WERI-Rb-1 (cell line): ENCODE measurements around the gene DOCK10.

Source experiments
- DNase-seq: peaks from one replicate; pipeline ENCODE4 v3.0.0-alpha.2; 2020
- H3K27ac ChIP-seq: fragments of 250-450 bp; sonication (Bioruptor Pico); 2 replicates; pipeline ENCODE4 v1.5.1; 2020; ENCODE audit warnings: mild to moderate bottlenecking, moderate library complexity
- H3K27me3 ChIP-seq: fragments of 250-450 bp; sonication (Bioruptor Pico); 2 replicates; pipeline ENCODE4 v1.5.1; 2021; ENCODE audit warnings: mild to moderate bottlenecking, low read depth, moderate library complexity; ENCODE audit not compliant: insufficient read depth, severe bottlenecking
- H3K36me3 ChIP-seq: fragments of 250-450 bp; sonication (Bioruptor Pico); 2 replicates; pipeline ENCODE4 v1.5.1; 2020; ENCODE audit warnings: mild to moderate bottlenecking, moderate library complexity
- H3K4me3 ChIP-seq: 2 replicates; pipeline ENCODE4 v1.5.1; 2011; ENCODE audit warnings: low read depth, mild to moderate bottlenecking, control low read depth, low read length
- H3K9me3 ChIP-seq: fragments of 250-450 bp; sonication (Bioruptor Pico); 2 replicates; pipeline ENCODE4 v1.5.1; 2021; ENCODE audit warnings: mild to moderate bottlenecking, moderate library complexity; ENCODE audit not compliant: severe bottlenecking
- TF ChIP-seq, protein P1 (sequence below): IDR thresholded peaks from 2 replicates; pipeline ENCODE4 v1.5.1; 2011; ENCODE audit warnings: low read depth, mild to moderate bottlenecking, control low read depth, inconsistent platforms, low read length

The DOCK10 gene

DNA sequence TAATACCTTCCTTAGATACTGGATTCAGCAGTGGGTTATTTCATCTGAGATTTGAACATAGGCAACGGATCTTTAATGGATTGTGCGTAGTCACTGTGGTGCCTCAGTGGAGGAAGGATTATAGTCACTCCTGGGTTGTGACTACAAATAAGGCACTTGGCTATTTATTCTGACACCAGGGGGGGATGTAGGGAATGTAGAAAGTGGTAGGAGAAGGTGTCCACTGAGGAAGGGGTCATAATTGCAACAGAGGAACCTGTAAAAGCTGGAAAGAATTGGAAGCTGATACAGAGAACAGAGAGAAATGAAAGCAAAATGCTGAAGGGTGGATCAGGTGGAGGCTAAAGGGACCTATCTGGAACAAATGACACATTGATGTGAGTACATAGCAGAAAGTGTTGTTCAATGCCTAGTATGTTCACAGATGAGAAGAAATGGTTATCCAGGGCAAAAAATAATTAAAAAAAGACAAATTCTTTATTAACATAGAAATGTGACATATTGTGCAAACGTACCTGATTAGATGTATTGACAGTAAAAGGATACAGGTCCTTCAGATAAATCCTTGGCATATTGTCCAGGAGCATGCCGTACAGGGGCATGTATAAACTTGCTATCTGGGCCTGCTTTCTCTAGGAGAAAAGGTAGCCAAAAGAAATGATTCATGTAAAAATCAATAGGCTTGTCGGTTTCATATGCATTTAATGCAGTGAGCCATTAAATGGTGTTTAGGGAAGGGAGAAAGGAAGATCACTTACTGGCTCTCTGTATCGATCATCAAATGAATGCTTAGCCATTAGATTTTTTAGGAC lies 234.9 kb downstream of the DOCK10 start:
- H3K36me3 ChIP-seq, result peaks cover 2% of the 10 kb centered on the region; the same call in 1 of the 2 replicates
- H3K27ac ChIP-seq, result no peak overlapping the region
- TF ChIP-seq, protein P1, sequence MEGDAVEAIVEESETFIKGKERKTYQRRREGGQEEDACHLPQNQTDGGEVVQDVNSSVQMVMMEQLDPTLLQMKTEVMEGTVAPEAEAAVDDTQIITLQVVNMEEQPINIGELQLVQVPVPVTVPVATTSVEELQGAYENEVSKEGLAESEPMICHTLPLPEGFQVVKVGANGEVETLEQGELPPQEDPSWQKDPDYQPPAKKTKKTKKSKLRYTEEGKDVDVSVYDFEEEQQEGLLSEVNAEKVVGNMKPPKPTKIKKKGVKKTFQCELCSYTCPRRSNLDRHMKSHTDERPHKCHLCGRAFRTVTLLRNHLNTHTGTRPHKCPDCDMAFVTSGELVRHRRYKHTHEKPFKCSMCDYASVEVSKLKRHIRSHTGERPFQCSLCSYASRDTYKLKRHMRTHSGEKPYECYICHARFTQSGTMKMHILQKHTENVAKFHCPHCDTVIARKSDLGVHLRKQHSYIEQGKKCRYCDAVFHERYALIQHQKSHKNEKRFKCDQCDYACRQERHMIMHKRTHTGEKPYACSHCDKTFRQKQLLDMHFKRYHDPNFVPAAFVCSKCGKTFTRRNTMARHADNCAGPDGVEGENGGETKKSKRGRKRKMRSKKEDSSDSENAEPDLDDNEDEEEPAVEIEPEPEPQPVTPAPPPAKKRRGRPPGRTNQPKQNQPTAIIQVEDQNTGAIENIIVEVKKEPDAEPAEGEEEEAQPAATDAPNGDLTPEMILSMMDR, result no peak
- no peaks in the 10 kb centered on the region for H3K27me3 ChIP-seq
- no peaks in the 10 kb centered on the region for H3K9me3 ChIP-seq
- no peak overlapping the region for H3K4me3 ChIP-seq
- DNase-seq, result no peak

DNA sequence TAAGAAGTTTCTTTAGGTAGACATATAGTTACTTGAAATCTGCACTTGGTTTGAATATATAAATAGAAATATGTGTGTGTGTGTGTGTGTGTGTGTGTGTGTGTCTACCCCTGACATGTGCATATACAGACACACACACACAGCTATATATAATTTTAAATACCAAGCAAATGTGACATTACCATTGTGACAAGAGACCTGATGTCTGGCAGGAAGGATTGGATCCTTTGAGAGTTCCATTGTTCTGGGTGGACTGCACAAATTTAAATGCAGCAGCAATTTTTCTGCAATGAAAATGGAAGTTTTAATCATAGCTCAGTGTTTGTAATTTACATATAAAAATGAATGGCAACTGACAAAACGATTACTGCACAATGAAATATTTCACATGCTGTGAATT lies 238.3 kb downstream of the DOCK10 start:
- TF ChIP-seq, protein P1, result no peak
- no peak overlapping the region for H3K27ac ChIP-seq
- no peak for DNase-seq
- no peaks in the 10 kb centered on the region for H3K9me3 ChIP-seq
- no peak overlapping the region for H3K4me3 ChIP-seq
- peaks cover 2% of the 10 kb centered on the region; the same call in 1 of the 2 replicates for H3K36me3 ChIP-seq
- H3K27me3 ChIP-seq, result no peaks in the 10 kb centered on the region

DNA sequence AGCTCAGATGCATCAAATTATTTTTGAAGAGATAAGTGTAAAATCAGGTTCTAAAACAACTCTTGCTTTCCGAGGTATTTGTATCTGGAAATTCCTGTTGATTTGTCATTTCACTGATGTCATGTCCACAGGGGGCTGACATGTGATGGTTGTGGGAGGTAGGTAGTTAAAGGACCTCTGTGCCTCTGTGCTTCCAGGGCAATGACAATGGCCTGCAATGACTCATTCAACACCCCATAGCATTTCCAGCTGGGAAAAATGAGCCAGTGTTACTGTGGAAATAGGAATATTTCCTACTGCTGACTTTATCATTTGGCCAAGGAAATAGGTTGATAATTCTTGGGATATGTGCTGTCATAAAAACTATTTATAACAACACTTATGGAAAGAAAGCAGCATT lies 239.9 kb downstream of the DOCK10 start:
- Histone ChIP-seq H3K36me3 (peaks cover 2% of the 10 kb centered on the region; the same call in 1 of the 2 replicates), H3K27ac (no peak overlapping the region), H3K4me3 (no peak overlapping the region), H3K9me3 (no peaks in the 10 kb centered on the region), H3K27me3 (no peaks in the 10 kb centered on the region)
- no peak for DNase-seq
- TF ChIP-seq, protein P1, result no peak

DNA sequence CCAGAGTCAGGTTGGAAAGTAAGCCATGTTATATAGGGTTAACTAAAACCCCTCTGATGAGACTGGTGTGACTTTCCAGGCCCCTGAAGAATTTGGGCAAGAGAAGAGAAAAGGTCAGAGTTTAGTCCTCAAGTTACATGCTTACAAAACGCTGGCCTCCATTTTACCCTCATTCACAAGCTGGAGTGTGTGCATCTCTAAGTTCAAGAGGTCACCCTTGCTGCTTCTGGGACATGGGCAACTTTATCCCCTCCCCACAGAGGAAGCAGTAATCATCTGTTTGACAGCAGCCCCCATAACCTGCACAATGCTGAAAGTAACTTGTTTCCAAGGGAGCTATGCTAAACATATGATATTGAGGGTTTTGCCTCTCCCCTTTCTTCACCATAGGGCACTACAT lies 240.9 kb downstream of the DOCK10 start:
- Histone ChIP-seq H3K27me3 (no peaks in the 10 kb centered on the region), H3K36me3 (peaks cover 2% of the 10 kb centered on the region; the same call in 1 of the 2 replicates), H3K9me3 (no peaks in the 10 kb centered on the region), H3K4me3 (no peak overlapping the region), H3K27ac (no peak overlapping the region)
- TF ChIP-seq, protein P1, result no peak
- no peak for DNase-seq

DNA sequence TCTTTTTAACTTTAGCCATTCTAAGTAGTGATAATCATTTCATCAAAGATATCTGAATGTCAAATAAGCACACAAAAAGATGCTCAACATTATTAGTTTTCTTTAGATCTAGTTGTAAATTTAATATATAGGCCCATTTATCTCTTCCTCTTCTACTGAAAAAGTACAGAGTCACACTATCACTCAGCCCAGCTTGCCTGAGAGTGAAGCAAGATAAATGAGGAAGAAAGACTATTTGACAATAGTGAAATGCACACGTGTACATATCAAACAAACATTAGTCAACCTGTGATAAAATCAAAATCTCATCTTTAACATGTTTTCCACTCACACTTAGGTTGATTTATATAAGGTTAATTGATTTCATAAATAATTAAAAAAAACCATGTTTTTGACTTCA lies 242.6 kb downstream of the DOCK10 start:
- H3K9me3 ChIP-seq, result no peaks in the 10 kb centered on the region
- H3K27ac ChIP-seq, result no peak overlapping the region
- no peak overlapping the region for H3K4me3 ChIP-seq
- DNase-seq, result no peak
- TF ChIP-seq, protein P1, result no peak
- peaks cover 2% of the 10 kb centered on the region; the same call in 1 of the 2 replicates for H3K36me3 ChIP-seq
- no peaks in the 10 kb centered on the region for H3K27me3 ChIP-seq

DNA sequence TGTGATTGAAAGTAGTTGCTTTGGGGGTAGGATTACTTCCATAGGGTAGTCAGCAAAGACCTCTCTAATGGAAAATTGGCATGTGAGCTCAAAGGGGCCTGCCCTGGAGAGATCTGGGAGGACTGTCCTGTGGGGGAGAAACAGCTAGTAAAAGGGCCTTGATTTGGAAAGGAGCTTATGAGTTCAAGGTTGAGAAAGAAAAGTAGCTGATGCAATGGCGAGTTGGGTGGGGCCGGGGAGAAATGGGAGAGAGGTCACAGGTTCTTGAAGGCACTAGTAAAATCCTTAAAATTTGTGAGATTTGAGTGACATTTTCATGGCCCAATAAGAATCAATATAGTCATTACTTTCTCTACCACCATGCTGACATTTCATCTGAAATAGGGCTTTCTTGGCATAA lies 244.1 kb downstream of the DOCK10 start:
- H3K36me3 ChIP-seq, result no peaks in the 10 kb centered on the region
- no peaks in the 10 kb centered on the region for H3K27me3 ChIP-seq
- no peak overlapping the region for H3K4me3 ChIP-seq
- DNase-seq, result no peak
- no peak overlapping the region for H3K27ac ChIP-seq
- TF ChIP-seq, protein P1, result no peak
- no peaks in the 10 kb centered on the region for H3K9me3 ChIP-seq
